ENCODE measurements around the gene STX2. TPM values are rescaled to one million over a fixed set of nuclear protein-coding genes. Genes with fewer than 3 reads are reported as not detected.

Gene STX2
- total and polyA plus RNA-seq, 3 experiments from 2014 or later: 10.7 to 23.0 (median 22.1) TPM

- POLR2A ChIA-PET: no interaction called here
- H3K9me3 ChIP-seq (ENCODE audit: low read length): no peaks in the 10 kb centered on the region
- CTCF ChIA-PET: interaction anchor here (0.8 to 1.8 kb wide), 9 partner anchors 8 to 156 kb away, joined by 3 to 8 read pairs (median 3); no protein-coding TSS in a partner anchor
- H3K36me3 ChIP-seq (ENCODE audit: insufficient read depth, low read length): peaks cover 3% of the 10 kb centered on the region
- H3K4me1 ChIP-seq (ENCODE audit: insufficient read depth, low read length): no peaks in the 10 kb centered on the region
- H3K27ac ChIP-seq (ENCODE audit: low read depth, low read length): no peak overlapping the region
- Mint-ChIP-seq H3K4me3 (peak overlapping the region; percentile 18 to 91 (median 66)), H3K9me3 (no peaks in the 10 kb centered on the region), H3K27ac (peak overlapping the region in 5 of 8 donors; percentile 28 to 70 (median 48)), H3K27me3 (no peaks in the 10 kb centered on the region), H3K4me1 (peaks cover 14 to 32% (median 23%) of the 10 kb centered on the region in 3 donors), H3K36me3 (peaks cover 3 to 39% (median 8%) of the 10 kb centered on the region in 3 donors)
- no peak for DNase-seq
- no peaks in the 10 kb centered on the region for H3K27me3 ChIP-seq (ENCODE audit: insufficient read depth, low read length, poor library complexity, severe bottlenecking)
- no peak overlapping the region for H3K4me3 ChIP-seq (ENCODE audit: low read length)
These were observed 21.2 kb downstream of the STX2 start for GRCh38 chr12:130817804-130818203.

DNA sequence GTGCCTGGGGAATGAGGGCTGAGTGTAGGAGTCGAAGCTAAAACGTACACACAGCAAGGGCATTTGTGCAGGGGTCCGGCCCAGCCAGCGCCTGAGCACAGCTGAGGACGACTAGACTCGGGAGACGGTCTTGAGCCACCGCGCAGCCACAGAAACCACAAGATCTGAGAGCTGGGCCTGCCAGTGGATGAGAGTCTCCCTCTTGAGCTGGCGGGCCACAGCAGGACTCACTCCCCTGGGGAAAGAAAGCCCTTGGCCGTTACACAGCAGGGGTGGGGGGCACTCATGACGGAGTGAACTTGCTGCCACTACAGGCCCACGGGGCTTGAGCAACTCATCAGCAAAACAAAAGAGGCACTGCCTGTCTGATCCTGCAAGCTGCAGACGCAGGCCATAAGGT is 23.0 kb downstream of the STX2 start:
- H3K36me3 Mint-ChIP-seq: peaks cover 3 to 37% (median 4%) of the 10 kb centered on the region in 3 donors
- H3K27me3 Mint-ChIP-seq: no peaks in the 10 kb centered on the region
- H3K4me3 ChIP-seq (ENCODE audit: low read length): no peak overlapping the region
- H3K36me3 ChIP-seq (ENCODE audit: insufficient read depth, low read length): no peaks in the 10 kb centered on the region
- no peak for DNase-seq
- no peaks in the 10 kb centered on the region for H3K27me3 ChIP-seq (ENCODE audit: insufficient read depth, low read length, poor library complexity, severe bottlenecking)
- ChIA-PET POLR2A (no interaction called here), CTCF (interaction anchor here (0.8 to 1.2 kb wide), 3 partner anchors 11 to 55 kb away, joined by 3 to 5 read pairs (median 4); no protein-coding TSS in a partner anchor)
- H3K27ac ChIP-seq (ENCODE audit: low read depth, low read length): no peak overlapping the region
- H3K9me3 Mint-ChIP-seq: no peaks in the 10 kb centered on the region
- H3K9me3 ChIP-seq (ENCODE audit: low read length): no peaks in the 10 kb centered on the region
- H3K4me3 Mint-ChIP-seq: no peak overlapping the region
- peak overlapping the region in 2 of 8 donors; percentile 60 to 68 for H3K27ac Mint-ChIP-seq
- no peaks in the 10 kb centered on the region for H3K4me1 ChIP-seq (ENCODE audit: insufficient read depth, low read length)
- H3K4me1 Mint-ChIP-seq: peaks cover 10 to 25% (median 15%) of the 10 kb centered on the region in 3 donors

- CTCF ChIA-PET: interaction anchor here (0.6 to 4.2 kb wide), 2 partner anchors 12 to 1239 kb away, joined by 5 to 17 read pairs; no protein-coding TSS in a partner anchor
- Histone ChIP-seq H3K27ac (ENCODE audit: low read depth, low read length) (no peak overlapping the region), H3K4me3 (ENCODE audit: low read length) (no peak overlapping the region), H3K36me3 (ENCODE audit: insufficient read depth, low read length) (no peaks in the 10 kb centered on the region), H3K9me3 (ENCODE audit: low read length) (no peaks in the 10 kb centered on the region), H3K27me3 (ENCODE audit: insufficient read depth, low read length, poor library complexity, severe bottlenecking) (no peaks in the 10 kb centered on the region), H3K4me1 (ENCODE audit: insufficient read depth, low read length) (no peaks in the 10 kb centered on the region)
- Mint-ChIP-seq H3K4me1 (peaks cover 10 to 20% (median 15%) of the 10 kb centered on the region in 3 donors), H3K27ac (peak overlapping the region in 2 of 8 donors; percentile 46 to 50), H3K27me3 (no peaks in the 10 kb centered on the region), H3K36me3 (peaks cover 0 to 39% (median 3%) of the 10 kb centered on the region in 3 donors), H3K4me3 (no peak overlapping the region), H3K9me3 (no peaks in the 10 kb centered on the region)
- POLR2A ChIA-PET: no interaction called here
- no peak for DNase-seq
These were observed 23.9 kb downstream of the STX2 start for GRCh38 chr12:130815028-130815741.

DNA sequence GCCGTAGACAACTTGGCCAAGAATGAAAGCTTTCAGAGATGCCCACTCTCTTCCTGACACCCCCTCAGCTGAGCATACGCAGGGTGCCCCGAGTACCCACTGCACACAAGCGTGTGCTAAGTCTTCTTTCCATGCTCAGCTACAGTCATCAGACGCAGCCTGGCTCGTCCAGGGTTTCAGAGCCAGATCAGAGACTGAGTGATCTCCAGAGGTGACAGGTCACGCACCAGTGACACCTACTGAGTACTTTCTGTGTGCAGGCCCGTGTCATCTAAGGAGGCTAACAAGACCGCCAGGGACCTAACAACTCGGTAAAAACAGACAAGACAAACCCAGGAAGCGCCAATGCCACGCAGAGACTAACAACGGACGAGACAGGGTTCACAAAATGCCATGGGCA is 25.1 kb downstream of the STX2 start:
- no peaks in the 10 kb centered on the region for H3K9me3 ChIP-seq (ENCODE audit: low read length)
- H3K36me3 ChIP-seq (ENCODE audit: insufficient read depth, low read length): no peaks in the 10 kb centered on the region
- Mint-ChIP-seq H3K4me3 (no peak overlapping the region), H3K4me1 (peaks cover 10 to 15% (median 13%) of the 10 kb centered on the region in 3 donors), H3K9me3 (no peaks in the 10 kb centered on the region), H3K27me3 (no peaks in the 10 kb centered on the region), H3K36me3 (peaks cover 5 to 45% (median 6%) of the 10 kb centered on the region in 3 donors), H3K27ac (peak overlapping the region in 2 of 8 donors; percentile 11 to 80)
- no peaks in the 10 kb centered on the region for H3K27me3 ChIP-seq (ENCODE audit: insufficient read depth, low read length, poor library complexity, severe bottlenecking)
- ChIA-PET POLR2A (no interaction called here), CTCF (interaction anchor here (4.2 kb wide), 1 partner anchor 13 kb away, joined by 17 read pairs; no protein-coding TSS in a partner anchor)
- no peak overlapping the region for H3K4me3 ChIP-seq (ENCODE audit: low read length)
- H3K27ac ChIP-seq (ENCODE audit: low read depth, low read length): no peak overlapping the region
- DNase-seq: no peak
- H3K4me1 ChIP-seq (ENCODE audit: insufficient read depth, low read length): no peaks in the 10 kb centered on the region

DNA sequence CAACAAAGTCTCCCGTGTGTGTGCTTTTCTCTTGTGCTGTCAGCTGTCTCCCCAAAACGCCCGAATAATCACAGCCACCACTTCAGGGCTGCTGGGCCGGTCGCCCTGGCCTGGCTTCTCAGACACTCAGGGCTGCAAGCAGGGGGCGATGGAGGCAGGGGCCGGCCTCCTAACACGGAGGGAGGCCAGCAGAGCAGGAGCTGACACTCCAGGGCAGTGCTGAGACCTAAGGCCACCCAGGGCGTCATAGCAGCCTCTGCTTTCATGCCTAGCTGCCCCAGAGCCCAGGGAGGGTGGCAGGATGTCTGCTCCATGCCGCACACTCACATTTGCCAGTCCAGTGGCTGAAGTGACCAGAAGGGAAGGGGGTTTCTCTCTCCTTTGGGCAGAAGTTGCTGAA is 25.6 kb downstream of the STX2 start:
- Histone ChIP-seq H3K27me3 (ENCODE audit: insufficient read depth, low read length, poor library complexity, severe bottlenecking) (no peaks in the 10 kb centered on the region), H3K9me3 (ENCODE audit: low read length) (no peaks in the 10 kb centered on the region), H3K4me1 (ENCODE audit: insufficient read depth, low read length) (no peaks in the 10 kb centered on the region), H3K4me3 (ENCODE audit: low read length) (no peak overlapping the region), H3K36me3 (ENCODE audit: insufficient read depth, low read length) (no peaks in the 10 kb centered on the region), H3K27ac (ENCODE audit: low read depth, low read length) (no peak overlapping the region)
- no peak for DNase-seq
- H3K27ac Mint-ChIP-seq: no peak overlapping the region
- peaks cover 7 to 12% (median 10%) of the 10 kb centered on the region in 3 donors for H3K4me1 Mint-ChIP-seq
- no peak overlapping the region for H3K4me3 Mint-ChIP-seq
- ChIA-PET CTCF (interaction anchor here (4.2 kb wide), 1 partner anchor 13 kb away, joined by 17 read pairs; no protein-coding TSS in a partner anchor), POLR2A (no interaction called here)
- H3K27me3 Mint-ChIP-seq: no peaks in the 10 kb centered on the region
- H3K9me3 Mint-ChIP-seq: no peaks in the 10 kb centered on the region
- H3K36me3 Mint-ChIP-seq: peaks cover 5 to 46% (median 7%) of the 10 kb centered on the region in 3 donors

GRCh38 chr12:130809791-130810190 is 29.3 kb downstream of the STX2 start:
- Mint-ChIP-seq H3K9me3 (no peaks in the 10 kb centered on the region), H3K36me3 (peaks cover 22 to 73% (median 27%) of the 10 kb centered on the region in 3 donors), H3K27ac (no peak overlapping the region), H3K27me3 (no peaks in the 10 kb centered on the region), H3K4me1 (no peaks in the 10 kb centered on the region), H3K4me3 (no peak overlapping the region)
- POLR2A ChIA-PET: no interaction called here
- no peak for DNase-seq
- no peaks in the 10 kb centered on the region for H3K4me1 ChIP-seq (ENCODE audit: insufficient read depth, low read length)
- peaks cover 18% of the 10 kb centered on the region for H3K36me3 ChIP-seq (ENCODE audit: insufficient read depth, low read length)
- H3K27ac ChIP-seq (ENCODE audit: low read depth, low read length): no peak overlapping the region
- no peaks in the 10 kb centered on the region for H3K9me3 ChIP-seq (ENCODE audit: low read length)
- H3K4me3 ChIP-seq (ENCODE audit: low read length): no peak overlapping the region
- H3K27me3 ChIP-seq (ENCODE audit: insufficient read depth, low read length, poor library complexity, severe bottlenecking): no peaks in the 10 kb centered on the region
- CTCF ChIA-PET: interaction anchor here (1.5 to 2.1 kb wide), 2 partner anchors 8 to 10 kb away, joined by 3 to 5 read pairs; no protein-coding TSS in a partner anchor

DNA sequence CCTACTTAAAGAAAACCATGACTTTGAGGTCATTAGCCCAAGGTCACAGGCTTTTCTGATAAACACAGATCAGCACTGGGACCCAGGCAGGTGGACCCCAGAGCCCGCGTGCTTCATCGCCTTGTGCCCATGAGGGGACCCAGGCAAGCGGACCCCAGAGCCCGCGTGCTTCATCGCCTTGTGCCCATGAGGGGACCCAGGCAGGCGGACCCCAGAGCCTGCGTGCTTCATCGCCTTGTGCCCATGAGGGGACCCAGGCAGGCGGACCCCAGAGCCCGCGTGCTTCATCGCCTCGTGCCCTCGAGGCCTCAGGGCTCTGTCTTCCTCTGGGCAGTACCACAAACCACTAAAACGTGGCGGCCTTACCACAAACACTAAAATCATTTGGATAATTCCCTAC is 31.7 kb downstream of the STX2 start:
- H3K4me1 ChIP-seq (ENCODE audit: insufficient read depth, low read length): no peaks in the 10 kb centered on the region
- no peaks in the 10 kb centered on the region for H3K27me3 ChIP-seq (ENCODE audit: insufficient read depth, low read length, poor library complexity, severe bottlenecking)
- no peak for DNase-seq
- POLR2A ChIA-PET: no interaction called here
- Mint-ChIP-seq H3K4me3 (no peak overlapping the region), H3K4me1 (no peaks in the 10 kb centered on the region), H3K9me3 (no peaks in the 10 kb centered on the region), H3K27me3 (no peaks in the 10 kb centered on the region), H3K36me3 (peaks cover 28 to 80% (median 39%) of the 10 kb centered on the region in 3 donors), H3K27ac (no peak overlapping the region)
- H3K4me3 ChIP-seq (ENCODE audit: low read length): no peak overlapping the region
- no peak overlapping the region for H3K27ac ChIP-seq (ENCODE audit: low read depth, low read length)
- CTCF ChIA-PET: no interaction called here
- no peaks in the 10 kb centered on the region for H3K9me3 ChIP-seq (ENCODE audit: low read length)
- H3K36me3 ChIP-seq (ENCODE audit: insufficient read depth, low read length): peaks cover 22% of the 10 kb centered on the region

DNA sequence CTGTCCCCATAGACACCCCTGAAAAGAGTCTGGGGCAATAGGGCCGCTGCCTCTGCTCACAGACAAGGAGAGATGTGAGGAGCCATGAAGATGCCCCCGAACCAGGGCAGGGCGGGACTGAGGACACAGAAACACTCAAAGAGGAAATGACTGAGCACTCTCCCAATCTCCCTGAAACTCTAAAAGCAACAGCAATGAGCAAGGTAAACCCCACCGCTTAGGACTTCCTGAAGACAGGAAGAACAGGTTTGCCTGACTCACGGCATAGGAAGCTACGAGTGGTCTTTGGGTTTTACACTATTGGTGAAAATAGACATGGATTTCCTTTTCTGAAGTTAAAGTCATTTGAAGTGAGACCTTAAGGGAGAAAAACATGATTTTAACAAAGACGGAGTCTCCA is 32.5 kb downstream of the STX2 start:
- Histone ChIP-seq H3K36me3 (ENCODE audit: insufficient read depth, low read length) (peaks cover 22% of the 10 kb centered on the region), H3K4me1 (ENCODE audit: insufficient read depth, low read length) (no peaks in the 10 kb centered on the region), H3K27ac (ENCODE audit: low read depth, low read length) (no peak overlapping the region), H3K9me3 (ENCODE audit: low read length) (no peaks in the 10 kb centered on the region), H3K4me3 (ENCODE audit: low read length) (no peak overlapping the region), H3K27me3 (ENCODE audit: insufficient read depth, low read length, poor library complexity, severe bottlenecking) (no peaks in the 10 kb centered on the region)
- Mint-ChIP-seq H3K27me3 (no peaks in the 10 kb centered on the region), H3K4me1 (no peaks in the 10 kb centered on the region), H3K36me3 (peaks cover 28 to 78% (median 39%) of the 10 kb centered on the region in 3 donors), H3K4me3 (no peak overlapping the region), H3K9me3 (no peaks in the 10 kb centered on the region), H3K27ac (no peak overlapping the region)
- ChIA-PET CTCF (no interaction called here), POLR2A (no interaction called here)
- no peak for DNase-seq

Measured in CD8-positive, alpha-beta memory T cell (primary cell).